Upper lobe of left lung (tissue), 6 donors: ENCODE results near the gene CD160. TPM values are rescaled to one million over a fixed set of nuclear protein-coding genes. Genes with fewer than 3 reads are reported as not detected.
A peak's percentile ranks its signal among the peaks of the same experiment; 100 is the strongest.
"Not testable (repeated sequence)": the region's sequence is repeated elsewhere in the genome, so short reads cannot be mapped to it uniquely, and the experiment has no call there.

ENCODE experiments used
- ATAC-seq, 2 donors: fragments of 200-7000 bp; cut with Tn5 transposase; one replicate each; pipeline ENCODE4 v1.9.1; 2022; ENCODE audit warnings: mild to moderate bottlenecking in 2 of 2, moderate library complexity in 2 of 2; ENCODE audit not compliant: low FRiP score in 2 of 2
- DNase-seq, 2 donors: peaks; one replicate each; pipeline ENCODE4 v3.0.0-alpha.2; 2019 to 2020
- H3K27ac ChIP-seq, 4 donors: fragments of 200-600 bp; sonication (generic); one replicate each; pipeline ENCODE4 v1.5.1; 2016 to 2019
- H3K27me3 ChIP-seq, 4 donors: fragments of 200-600 bp; sonication (generic); one replicate each; pipeline ENCODE4 v1.5.1; 2017 to 2019
- H3K36me3 ChIP-seq, 4 donors: fragments of 200-600 bp; sonication (generic); one replicate each; pipeline ENCODE4 v1.5.1; 2016 to 2019
- H3K4me1 ChIP-seq, 4 donors: fragments of 200-600 bp; sonication (generic); one replicate each; pipeline ENCODE4 v1.5.1; 2018 to 2019
- H3K4me3 ChIP-seq, 4 donors: fragments of 200-600 bp; sonication (generic); one replicate each; pipeline ENCODE4 v1.5.1; 2017 to 2019; ENCODE audit warnings: mild to moderate bottlenecking in 2 of 4, moderate library complexity in 1 of 4
- H3K9me3 ChIP-seq, 4 donors: fragments of 200-600 bp; sonication (generic); one replicate each; pipeline ENCODE4 v1.5.1; 2018 to 2019
- CTCF ChIP-seq, 6 experiments: fragments of 450-650 bp in 4 of 6; fragments of 200-600 bp in 2 of 6; sonication (generic) in 2 of 6; IDR thresholded peaks; one replicate each; pipeline ENCODE4 v1.5.1; 2016 to 2019; ENCODE audit warnings: antibody characterized with exemption in 6 of 6
- EP300 ChIP-seq, 4 donors: sonication (generic); formaldehyde crosslinking; IDR thresholded peaks; one replicate each; pipeline ENCODE4 v1.5.1; 2017; ENCODE audit warnings: antibody characterized with exemption in 4 of 4, control low read depth in 2 of 4
- POLR2A ChIP-seq, 4 donors: fragments of 450-650 bp; IDR thresholded peaks; one replicate each; pipeline ENCODE4 v1.5.1; 2016 to 2017; ENCODE audit warnings: antibody characterized with exemption in 4 of 4, mild to moderate bottlenecking in 2 of 4
- POLR2AphosphoS5 ChIP-seq, 2 donors: sonication (generic); formaldehyde crosslinking; IDR thresholded peaks; one replicate each; pipeline ENCODE4 v1.5.1; 2017; ENCODE audit warnings: antibody characterized with exemption in 2 of 2
- WGBS, 2 donors: methylation state at CpG; one replicate each; pipeline ENCODE4 v1.1.5; 2017 to 2018; 5-methylcytosine and 5-hydroxymethylcytosine counted together
- total RNA-seq, 6 donors: library from RNA; depleted of rRNA in 4 of 6; stranded (reverse); fragments of >200 nt in 4 of 6; gene quantifications; one replicate each; pipeline versions ENCODE4 v1.1.0 to v1.2.1, GENCODE V29; 2016 to 2021
- donor health status: DM: no; HTN: no; CAD: no; lungs with moderate emphysema.
- donor health status: DM: no; HTN: yes; CAD: no; lungs with severe emphysema.

Gene CD160
- total RNA-seq, 6 donors from 2014 or later, result 0.71 to 0.89 TPM; not detected in 4

- 100% methylated on average over 1 of the region's 1 CpG; no CpG with 5 or more reads in 1 of the 2 donors for WGBS, 2 donors
- Histone ChIP-seq H3K9me3 (no peaks in the 10 kb centered on the region), H3K27me3 (no peaks in the 10 kb centered on the region), H3K4me3 (no peak overlapping the region), H3K27ac (no peak overlapping the region), H3K36me3 (peaks cover 0 to 55% (median 18%) of the 10 kb centered on the region in 4 donors), H3K4me1 (no peaks in the 10 kb centered on the region)
- ATAC-seq (no peak), DNase-seq (no peak)
- TF ChIP-seq POLR2AphosphoS5 (IDR thresholded peaks at IDR 0.05) (no peak), EP300 (IDR thresholded peaks at IDR 0.05) (no peak), POLR2A (IDR thresholded peaks at IDR 0.05) (no peak)
Observed at GRCh38 chr1:145758116-145758515, 38.8 kb downstream of the CD160 start.

- H3K36me3 ChIP-seq, result peaks cover 0 to 51% (median 18%) of the 10 kb centered on the region in 4 donors
- 95 to 96% methylated on average over 1 of the region's 1 CpG for WGBS, 2 donors
Observed at GRCh38 chr1:145758575-145758974, 39.3 kb downstream of the CD160 start.

GRCh38 chr1:145759721-145760120 lies 40.4 kb downstream of the CD160 start:
- TF ChIP-seq EP300 (IDR thresholded peaks at IDR 0.05) (no peak), CTCF (IDR thresholded peaks at IDR 0.05) (no peak), POLR2A (IDR thresholded peaks at IDR 0.05) (no peak), POLR2AphosphoS5 (IDR thresholded peaks at IDR 0.05) (no peak)
- ATAC-seq, result no peak
- WGBS, 2 donors, result 97 to 100% methylated on average over 1 of the region's 1 CpG
- H3K27ac ChIP-seq, result no peak overlapping the region
- peaks cover 0 to 57% (median 18%) of the 10 kb centered on the region in 4 donors for H3K36me3 ChIP-seq
- no peaks in the 10 kb centered on the region for H3K4me1 ChIP-seq
- no peak overlapping the region for H3K4me3 ChIP-seq
- no peak for DNase-seq
- no peaks in the 10 kb centered on the region for H3K27me3 ChIP-seq
- no peaks in the 10 kb centered on the region for H3K9me3 ChIP-seq

More at GRCh38 chr1:145758575-145758974, 39.3 kb downstream of the CD160 start:
- no peak for ATAC-seq
- Histone ChIP-seq H3K27me3 (no peaks in the 10 kb centered on the region), H3K27ac (no peak overlapping the region), H3K4me3 (no peak overlapping the region), H3K9me3 (no peaks in the 10 kb centered on the region), H3K4me1 (no peaks in the 10 kb centered on the region)
- no peak for DNase-seq
- no peak for TF ChIP-seq EP300 (IDR thresholded peaks at IDR 0.05)

- ATAC-seq, H3K27ac ChIP-seq, H3K9me3 ChIP-seq, H3K4me1 ChIP-seq, H3K4me3 ChIP-seq, DNase-seq, H3K27me3 ChIP-seq: not testable (repeated sequence)
- H3K36me3 ChIP-seq, result peaks cover 0 to 54% (median 18%) of the 10 kb centered on the region in 4 donors
- WGBS, 2 donors, result 92 to 100% methylated on average over 4 of the region's 4 CpGs
Observed at GRCh38 chr1:145760395-145760949, 41.2 kb downstream of the CD160 start.

GRCh38 chr1:145761498-145761897 lies 42.2 kb downstream of the CD160 start:
- H3K27me3 ChIP-seq, H3K4me1 ChIP-seq, DNase-seq, H3K27ac ChIP-seq, H3K9me3 ChIP-seq, H3K4me3 ChIP-seq, ATAC-seq: not testable (repeated sequence)
- 95 to 96% methylated on average over 9 to 11 of the region's 11 CpGs for WGBS, 2 donors
- peaks cover 0 to 48% (median 15%) of the 10 kb centered on the region in 4 donors for H3K36me3 ChIP-seq

GRCh38 chr1:145762001-145762400 lies 42.7 kb downstream of the CD160 start:
- H3K27ac ChIP-seq, result not testable (repeated sequence)

GRCh38 chr1:145764231-145764940 lies 45.1 kb downstream of the CD160 start:
- not testable (repeated sequence) for H3K27me3 ChIP-seq, H3K4me3 ChIP-seq, H3K27ac ChIP-seq, ATAC-seq, H3K4me1 ChIP-seq, H3K9me3 ChIP-seq
- H3K36me3 ChIP-seq, result peaks cover 0 to 43% (median 18%) of the 10 kb centered on the region in 4 donors
- DNase-seq, result peak in 1 of 2 donors; percentile 75
- WGBS, 2 donors, result 93 to 96% methylated on average over 3 to 46 of the region's 52 CpGs

More at GRCh38 chr1:145762001-145762400, 42.7 kb downstream of the CD160 start:
- not testable (repeated sequence) for DNase-seq, ATAC-seq, H3K27me3 ChIP-seq, H3K4me3 ChIP-seq, H3K9me3 ChIP-seq, H3K4me1 ChIP-seq
- WGBS, 2 donors, result 89 to 96% methylated on average over 2 of the region's 2 CpGs
- peaks cover 0 to 49% (median 18%) of the 10 kb centered on the region in 4 donors for H3K36me3 ChIP-seq

GRCh38 chr1:145765127-145765526 lies 45.8 kb downstream of the CD160 start:
- peaks cover 0 to 43% (median 18%) of the 10 kb centered on the region in 4 donors for H3K36me3 ChIP-seq
- not testable (repeated sequence) for H3K27me3 ChIP-seq, H3K4me1 ChIP-seq, H3K9me3 ChIP-seq, DNase-seq, H3K27ac ChIP-seq, ATAC-seq, H3K4me3 ChIP-seq
- 64 to 81% methylated on average over 2 of the region's 3 CpGs for WGBS, 2 donors

GRCh38 chr1:145765585-145766360 lies 46.5 kb downstream of the CD160 start:
- H3K27ac ChIP-seq, DNase-seq, H3K27me3 ChIP-seq, H3K9me3 ChIP-seq, H3K4me3 ChIP-seq, ATAC-seq, H3K4me1 ChIP-seq: not testable (repeated sequence)
- H3K36me3 ChIP-seq, result peaks cover 3 to 44% (median 18%) of the 10 kb centered on the region in 4 donors
- WGBS, 2 donors, result 66 to 82% methylated on average over 5 of the region's 5 CpGs

GRCh38 chr1:145766926-145767325 lies 47.6 kb downstream of the CD160 start:
- H3K36me3 ChIP-seq, result peaks cover 6 to 44% (median 16%) of the 10 kb centered on the region in 4 donors
- H3K4me1 ChIP-seq, H3K27me3 ChIP-seq, H3K9me3 ChIP-seq, H3K27ac ChIP-seq, ATAC-seq, H3K4me3 ChIP-seq: not testable (repeated sequence)
- DNase-seq, result peak in 1 of 2 donors; percentile 54
- WGBS, 2 donors, result 91 to 97% methylated on average over 4 to 6 of the region's 29 CpGs

- H3K4me1 ChIP-seq, H3K27ac ChIP-seq, H3K27me3 ChIP-seq, H3K4me3 ChIP-seq, H3K9me3 ChIP-seq: not testable (repeated sequence)
- peaks cover 6 to 47% (median 14%) of the 10 kb centered on the region in 4 donors for H3K36me3 ChIP-seq
- ATAC-seq, result peak; percentile 10 to 26
- WGBS, 2 donors, result 96 to 98% methylated on average over 10 of the region's 10 CpGs
- peak in 1 of 2 donors; percentile 8 for DNase-seq
Observed at GRCh38 chr1:145768004-145768403, 48.7 kb downstream of the CD160 start.
